Right kidney (tissue), 1 donor: ENCODE data around the gene UBL4A.

Experiments used
- DNase-seq: peaks from one replicate; pipeline ENCODE4 v3.0.0-alpha.2; 2016

Gene UBL4A

DNA sequence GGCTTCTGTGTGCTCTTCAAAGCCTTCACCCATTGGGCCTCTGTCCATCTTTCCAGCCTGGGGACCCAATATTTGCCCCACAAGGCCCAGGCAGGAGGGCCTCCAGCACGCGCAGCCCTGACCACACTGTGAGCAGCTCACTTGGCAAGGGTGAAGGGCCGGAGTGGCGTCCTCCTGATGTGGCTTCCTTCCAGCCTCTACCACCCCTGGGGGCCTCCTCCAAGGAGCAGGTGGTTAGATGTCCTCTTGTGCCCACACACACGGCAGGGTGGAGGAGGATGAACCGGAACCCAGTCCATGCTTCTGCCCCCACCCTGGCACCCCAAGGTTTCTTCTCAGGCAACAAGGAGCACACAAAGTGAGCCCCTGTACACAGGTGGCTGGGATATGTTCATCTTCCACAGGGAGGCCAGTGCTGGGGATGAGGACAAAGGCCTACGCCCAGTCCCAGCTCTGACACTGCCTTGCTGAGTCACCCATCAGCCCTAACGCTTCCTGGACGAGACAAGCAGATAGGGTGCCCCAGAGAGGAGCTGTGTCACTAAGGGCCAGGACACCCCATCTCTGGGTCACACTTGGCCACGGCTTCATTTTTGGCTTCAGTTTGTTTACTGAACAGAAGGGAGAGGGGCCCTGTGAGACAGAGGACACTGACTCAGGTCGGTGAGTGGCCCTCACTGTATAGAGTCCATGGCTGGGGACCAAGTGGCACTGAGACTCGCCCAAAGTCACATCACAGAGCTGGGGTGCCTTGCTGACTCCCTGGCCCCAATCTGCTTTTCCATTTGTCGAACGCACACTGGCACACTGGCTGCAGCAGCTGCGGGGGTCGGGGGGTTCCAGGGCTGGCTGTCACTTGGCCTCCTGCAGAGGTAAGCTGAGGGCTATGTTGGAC, 1.9 kb downstream of the UBL4A start:
- no peak for DNase-seq

DNA sequence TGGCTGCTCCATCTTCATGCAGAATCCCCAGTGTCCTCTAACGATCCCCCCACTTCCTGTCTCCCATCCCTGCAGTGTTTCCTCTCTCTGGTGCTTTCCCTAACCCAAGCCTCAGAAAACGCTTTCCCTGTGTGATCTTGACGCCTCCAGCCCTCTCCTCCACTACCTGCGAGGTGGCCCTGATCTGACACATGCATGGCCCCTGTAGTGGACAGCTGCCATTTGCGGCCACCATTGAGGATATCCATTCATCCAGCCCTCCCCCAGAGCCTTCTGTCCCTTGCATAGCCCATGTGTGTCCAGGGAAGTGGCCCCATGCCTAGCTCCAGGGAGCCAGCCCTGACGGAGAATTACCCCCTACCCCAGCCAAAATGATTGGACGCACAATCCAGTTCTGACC, 3.1 kb downstream of the UBL4A start:
- DNase-seq, result no peak

DNA sequence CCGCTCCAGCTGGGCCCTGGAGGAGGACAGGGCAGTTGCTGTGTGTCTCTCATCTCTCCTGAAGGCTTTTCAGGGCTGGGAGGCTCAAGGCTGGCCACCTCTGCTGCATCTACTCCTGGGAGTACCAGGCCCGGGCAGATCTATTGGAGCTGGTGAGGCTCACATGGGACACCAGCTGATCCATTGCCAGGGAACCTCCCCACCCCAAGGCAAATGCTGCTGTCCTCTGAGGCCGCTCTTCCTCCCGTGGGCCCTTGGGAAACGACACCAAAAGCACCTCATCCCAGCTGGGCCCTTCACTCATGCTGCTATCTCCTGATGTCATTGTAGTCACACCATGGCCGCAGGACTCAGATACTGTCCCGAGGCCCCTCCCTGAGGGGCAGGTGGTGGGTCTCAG, 3.6 kb downstream of the UBL4A start:
- no peak for DNase-seq

DNA sequence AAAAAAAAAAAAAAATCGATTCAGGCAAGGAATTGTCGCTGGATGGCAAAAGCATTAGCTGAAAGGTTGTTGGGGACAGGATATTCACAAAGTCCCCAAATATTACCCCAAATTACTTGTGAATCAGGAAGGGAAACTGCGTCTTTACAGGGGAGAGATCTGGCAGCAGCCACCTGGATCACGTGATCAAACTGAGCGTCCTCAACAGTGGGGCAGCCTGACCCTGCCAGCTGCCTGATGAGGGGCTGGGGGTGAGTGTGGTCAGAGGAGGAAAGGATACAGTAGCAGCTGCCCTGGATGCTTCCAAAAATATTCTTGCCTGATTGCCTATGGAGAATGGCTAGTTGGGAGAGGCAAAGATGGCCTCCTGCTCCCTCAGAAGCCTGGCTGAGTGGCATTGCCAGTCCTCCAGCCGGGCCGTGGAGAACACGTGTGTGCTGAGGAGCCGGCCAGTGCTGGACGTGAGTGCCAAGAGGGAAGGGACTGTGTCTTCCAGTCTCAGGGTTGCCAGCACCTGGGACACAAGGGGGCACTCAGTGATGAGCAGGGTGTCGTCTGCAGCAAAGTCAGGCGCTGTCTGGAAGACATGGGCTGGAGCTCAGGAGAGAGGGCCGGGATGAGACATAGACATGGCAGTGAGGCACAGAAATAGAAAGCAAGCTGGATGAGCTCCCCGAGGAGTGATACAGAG, 4.4 kb downstream of the UBL4A start:
- no peak for DNase-seq

DNA sequence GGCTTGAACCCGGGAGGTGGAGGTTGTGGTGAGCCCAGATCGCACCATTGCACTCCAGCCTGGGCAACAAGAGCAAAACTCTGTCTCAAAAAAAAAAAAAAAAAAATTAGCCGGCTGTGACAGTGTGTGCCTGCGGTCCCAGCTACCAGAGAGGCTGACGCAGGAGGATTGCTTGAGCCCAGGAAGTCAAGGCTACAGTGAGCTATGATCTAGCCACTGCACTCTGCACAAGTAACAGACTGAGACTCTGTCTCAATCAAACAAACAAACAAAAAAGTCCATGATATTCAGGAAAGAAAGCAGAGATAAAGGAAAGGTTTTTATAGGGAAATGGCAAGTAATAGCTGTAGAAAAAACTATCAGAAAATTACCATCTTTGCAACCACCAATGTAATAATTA, 5.2 kb downstream of the UBL4A start:
- no peak for DNase-seq

DNA sequence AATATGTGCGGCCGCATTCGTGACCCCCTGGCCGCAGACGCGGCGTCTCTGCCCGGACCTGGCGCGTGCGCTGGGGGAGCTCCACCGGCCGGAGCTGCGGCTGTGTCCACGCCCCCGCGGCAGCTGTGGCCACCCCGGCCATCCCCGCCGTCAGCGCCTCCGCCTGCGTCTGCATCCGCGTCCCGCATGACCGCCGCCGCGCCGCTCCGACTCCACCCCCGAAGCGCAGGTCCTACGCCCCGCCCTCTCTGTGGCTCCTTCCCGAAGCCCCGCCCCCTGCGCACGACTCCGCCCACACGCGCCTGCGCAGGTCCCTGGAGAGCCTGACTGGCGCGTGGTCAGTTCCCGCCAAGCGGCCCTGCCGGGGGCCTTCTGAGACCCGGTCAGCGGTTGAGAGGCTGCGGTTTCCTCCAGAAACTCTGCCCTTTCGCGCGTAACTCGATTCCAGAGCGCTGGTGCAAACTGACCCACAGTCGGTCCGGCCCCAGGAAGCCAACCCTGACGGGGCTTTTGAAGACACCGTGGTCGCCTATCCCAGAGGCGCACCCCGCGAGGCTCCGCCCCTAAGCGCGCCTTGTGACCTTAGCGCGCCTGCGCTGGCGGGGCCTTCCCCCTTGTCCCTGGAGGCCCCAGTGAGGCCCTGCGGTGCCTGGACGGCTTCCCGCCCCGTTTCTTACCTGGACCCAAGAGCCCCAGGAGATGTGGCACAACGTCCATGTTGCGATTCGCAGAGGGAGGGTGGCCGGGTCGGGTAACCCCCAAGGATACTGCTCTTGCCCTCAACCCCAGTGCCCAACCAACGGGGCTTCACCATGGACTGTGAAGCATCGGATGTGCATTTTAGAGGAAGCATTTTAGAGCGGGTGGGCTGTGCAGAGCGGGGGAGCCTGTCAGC, 7.4 kb downstream of the UBL4A start, which contains the start of gene LAGE3:
Gene LAGE3 (minus strand): TSS at position 554 of the 895 bp plus-strand sequence. CDS start 366 bp downstream, at position 188.
- DNase-seq, result peak; percentile 80

DNA sequence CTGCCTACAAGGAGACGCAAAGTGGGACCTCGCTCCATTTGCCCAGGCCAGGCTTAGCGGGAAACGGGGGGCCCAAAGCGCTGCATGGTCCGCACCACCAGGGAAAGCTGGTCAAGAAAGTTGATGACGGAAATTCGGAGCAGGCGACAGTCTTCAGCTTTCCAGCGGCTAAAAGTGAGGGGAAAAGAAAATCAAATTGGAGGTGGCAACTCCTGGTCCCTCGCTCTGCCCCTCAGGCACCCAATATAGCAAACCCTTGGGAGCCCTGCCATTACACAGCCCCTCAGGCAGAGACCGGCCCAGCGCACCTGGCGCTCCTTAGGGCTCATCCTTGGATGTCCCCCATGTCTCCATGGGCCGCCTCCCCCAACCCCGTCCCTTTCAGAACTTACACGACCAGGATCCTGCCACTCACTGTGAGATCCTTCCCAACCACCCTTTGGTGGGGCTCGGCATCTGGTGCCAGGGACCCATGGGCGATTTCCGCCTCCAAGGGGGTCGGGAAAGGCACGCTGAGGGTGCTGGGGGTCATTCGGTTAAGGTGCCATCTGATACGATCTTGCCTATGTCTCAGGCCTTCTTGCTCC, 8.4 kb downstream of the UBL4A start:
- no peak for DNase-seq

DNA sequence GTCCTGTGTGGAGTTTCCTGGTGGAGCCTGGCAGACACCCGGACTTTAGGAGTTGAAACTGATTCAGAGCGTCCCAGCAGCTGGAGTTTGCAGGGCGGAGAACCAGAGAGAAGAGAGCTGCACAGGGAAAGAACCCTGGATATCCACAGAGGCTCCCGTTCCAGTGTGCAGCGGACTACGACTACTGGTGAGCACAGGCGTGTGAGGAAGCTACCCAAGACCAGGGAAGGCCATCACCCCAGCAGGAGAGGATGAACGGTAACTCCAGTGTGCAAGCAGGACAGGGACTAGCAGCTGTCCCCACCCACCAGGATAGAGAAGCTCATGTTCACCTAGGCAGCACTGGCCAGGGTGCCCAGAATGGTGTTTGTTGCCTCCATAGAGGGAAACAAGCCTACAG, 9.6 kb downstream of the UBL4A start:
- no peak for DNase-seq

DNA sequence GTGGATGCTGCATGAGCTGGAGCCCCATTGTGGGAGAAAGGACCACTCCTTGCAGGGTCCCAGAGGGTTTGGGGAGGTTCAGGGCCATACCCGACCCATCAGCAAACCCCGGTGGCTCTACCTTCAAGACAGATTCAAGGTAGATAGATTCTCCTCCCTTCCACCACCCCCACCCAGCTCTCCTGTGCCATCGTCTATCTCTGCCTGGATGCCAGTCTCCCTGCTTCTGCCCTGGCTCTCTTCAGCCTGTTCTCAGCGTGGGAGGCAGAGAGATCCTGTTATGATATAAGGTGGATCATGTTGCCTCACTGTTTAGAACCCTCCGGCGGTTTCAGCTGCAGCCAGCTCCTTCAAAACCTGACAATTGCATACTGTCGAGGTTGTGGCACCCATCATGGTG, 12.7 kb downstream of the UBL4A start:
- no peak for DNase-seq

DNA sequence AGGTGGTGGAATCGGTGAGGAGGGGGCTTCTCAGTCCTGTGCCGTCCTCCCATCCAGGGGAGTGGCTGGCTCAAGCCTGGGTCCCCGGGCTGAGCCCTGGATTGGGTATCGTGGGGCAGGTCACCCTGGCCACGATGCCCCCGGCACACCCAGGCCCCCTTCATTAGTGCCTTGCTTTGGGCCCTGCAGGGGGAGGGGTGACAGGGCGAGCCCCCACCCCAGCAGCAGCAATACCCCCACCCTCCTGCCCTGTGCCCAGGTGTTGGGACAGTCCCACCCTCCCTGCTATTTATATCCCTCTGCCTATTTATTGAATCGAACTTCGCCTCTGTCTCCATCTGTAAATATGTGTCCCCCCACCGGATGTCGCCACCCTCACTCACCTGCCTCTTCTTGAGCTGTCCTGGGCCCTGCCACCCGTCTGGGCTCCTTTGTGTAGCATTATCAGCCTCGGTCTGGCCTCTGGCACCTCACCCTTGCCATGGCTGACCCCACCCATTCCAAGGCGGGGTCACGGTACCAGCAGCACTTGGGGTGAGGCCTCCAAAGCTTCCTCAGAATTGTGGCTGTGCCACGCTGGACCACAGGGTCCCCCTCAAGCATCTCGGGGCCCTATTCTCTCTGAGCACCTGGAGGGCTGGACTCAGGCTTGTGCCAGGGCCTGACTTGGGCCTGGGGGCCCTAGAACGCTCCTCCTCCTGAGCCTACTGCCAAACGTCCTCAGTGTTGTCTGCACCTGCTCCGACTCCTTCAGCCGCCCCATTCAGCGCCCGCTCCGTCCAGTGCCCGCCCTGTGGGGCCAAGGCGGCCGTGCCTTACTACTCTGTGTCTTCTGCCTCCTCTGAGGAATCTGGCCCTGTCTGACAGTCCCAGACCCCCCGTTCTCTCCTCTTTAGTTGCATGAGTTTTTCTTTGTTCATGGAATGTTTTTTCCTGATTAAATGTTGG, 13.5 kb downstream of the UBL4A start:
- no peak for DNase-seq

DNA sequence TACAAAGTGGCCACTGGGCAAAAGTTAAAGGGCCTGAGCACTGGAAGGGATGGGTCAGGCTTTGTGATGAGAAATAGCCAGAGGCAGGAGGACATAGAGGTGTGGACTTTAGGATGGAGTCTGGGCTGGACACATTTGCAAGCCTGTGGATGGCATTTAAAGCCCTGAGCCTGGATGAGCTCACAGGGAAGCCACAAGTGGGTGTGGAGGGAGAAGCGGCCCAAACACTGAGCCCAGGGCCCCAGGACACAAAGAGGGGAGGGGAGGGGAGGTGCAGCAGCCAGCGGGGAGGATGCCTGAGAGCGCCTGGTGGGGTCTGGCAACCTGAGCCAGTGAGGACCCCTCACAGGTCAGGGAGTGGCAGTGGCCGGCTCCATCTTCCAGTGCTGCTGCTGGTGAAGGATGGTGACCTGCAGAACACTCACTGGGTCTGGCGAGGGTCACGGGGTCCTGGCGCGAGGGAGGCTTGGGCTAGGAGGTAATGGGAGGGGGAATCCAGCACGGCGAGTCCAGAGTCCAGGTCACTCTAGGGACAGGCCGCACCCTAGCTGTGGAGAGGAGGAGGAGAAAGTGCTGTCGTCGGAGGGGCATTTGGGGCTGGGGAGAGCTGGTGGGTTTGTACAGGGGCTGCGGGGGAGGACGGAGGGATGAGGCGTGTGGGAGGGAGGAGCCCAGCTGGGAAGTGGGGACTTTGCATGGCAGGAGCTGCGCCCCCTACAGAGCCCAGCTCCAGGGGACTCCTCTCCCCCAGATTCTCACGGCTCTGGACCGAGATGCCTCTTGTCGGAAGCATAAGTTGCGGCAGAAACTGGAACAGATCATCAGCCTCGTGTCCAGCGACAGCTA, 14.4 kb downstream of the UBL4A start:
- DNase-seq, result no peak

DNA sequence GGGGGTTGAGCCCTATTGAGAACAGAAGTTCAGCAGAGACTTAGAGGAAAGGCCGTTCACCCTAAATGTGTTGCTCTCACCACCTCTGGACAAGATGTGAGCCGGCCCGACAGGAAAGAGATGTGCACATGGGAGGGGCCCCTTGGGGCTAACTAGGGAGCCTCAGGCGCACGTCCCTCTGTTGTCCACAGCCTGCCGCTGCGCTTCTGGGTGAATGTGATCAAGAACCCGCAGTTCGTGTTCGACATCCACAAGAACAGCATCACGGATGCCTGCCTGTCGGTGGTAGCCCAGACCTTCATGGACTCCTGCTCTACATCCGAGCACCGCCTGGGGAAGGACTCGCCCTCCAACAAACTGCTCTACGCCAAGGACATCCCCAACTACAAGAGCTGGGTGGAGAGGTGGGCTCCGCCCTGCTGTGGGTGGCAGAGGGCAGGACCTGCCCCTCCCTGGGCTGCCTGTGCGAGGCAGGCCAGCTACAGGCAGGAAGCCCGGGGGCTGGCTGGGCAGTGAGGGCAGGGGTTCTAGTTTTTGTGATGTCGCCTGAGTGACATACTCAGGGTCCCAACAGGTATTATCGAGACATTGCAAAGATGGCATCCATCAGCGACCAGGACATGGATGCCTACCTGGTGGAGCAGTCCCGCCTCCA, 15.4 kb downstream of the UBL4A start:
- no peak for DNase-seq

DNA sequence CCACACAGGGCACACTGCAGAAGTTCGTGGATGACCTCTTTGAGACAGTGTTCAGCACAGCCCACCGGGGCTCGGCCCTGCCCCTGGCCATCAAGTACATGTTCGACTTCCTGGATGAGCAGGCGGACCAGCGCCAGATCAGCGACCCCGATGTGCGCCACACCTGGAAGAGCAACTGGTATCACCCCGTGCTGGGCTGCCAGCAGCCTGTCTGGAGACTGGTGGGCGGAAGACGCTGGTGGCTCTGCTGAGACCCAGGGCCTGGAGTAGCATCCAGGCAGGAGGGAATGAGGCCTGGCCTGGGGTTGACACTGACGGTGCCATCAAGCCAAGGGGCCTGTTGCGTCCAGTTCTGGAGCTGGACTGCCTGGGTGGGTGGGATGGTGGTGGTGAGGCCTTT, 16.0 kb downstream of the UBL4A start:
- DNase-seq, result no peak

DNA sequence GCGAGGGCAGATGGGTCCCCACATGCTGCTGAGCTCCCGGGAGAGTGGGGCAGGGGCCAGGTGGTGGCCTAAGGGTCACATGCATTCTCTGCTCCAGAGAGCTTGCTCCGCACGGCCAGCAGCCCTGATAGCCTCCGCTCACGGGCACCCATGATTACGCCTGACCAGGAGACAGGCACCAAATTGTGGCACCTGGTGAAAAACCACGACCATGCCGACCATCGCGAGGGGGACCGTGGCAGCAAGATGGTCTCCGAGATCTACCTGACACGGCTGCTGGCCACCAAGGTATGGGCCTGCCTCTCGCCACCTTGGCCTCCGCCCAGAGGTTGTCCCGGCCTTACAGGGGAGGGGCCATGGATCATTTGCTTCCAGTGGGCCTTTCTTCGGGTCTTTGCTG, 16.5 kb downstream of the UBL4A start:
- no peak for DNase-seq

DNA sequence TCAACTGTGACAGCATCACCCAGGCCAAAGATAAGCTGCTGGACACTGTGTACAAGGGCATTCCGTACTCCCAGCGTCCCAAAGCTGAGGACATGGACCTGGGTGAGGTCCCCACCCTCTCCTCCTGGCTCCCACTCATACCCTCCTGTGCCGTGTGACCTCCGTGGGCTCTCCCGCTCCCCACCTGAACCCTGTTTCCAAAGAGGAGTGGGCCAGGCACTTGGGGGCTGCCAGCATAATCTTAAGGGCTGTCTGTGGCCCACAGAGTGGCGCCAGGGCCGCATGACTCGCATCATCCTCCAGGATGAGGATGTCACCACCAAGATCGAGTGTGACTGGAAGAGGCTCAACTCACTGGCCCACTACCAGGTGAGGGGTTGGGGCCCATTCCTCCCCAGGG, 17.3 kb downstream of the UBL4A start:
- no peak for DNase-seq

DNA sequence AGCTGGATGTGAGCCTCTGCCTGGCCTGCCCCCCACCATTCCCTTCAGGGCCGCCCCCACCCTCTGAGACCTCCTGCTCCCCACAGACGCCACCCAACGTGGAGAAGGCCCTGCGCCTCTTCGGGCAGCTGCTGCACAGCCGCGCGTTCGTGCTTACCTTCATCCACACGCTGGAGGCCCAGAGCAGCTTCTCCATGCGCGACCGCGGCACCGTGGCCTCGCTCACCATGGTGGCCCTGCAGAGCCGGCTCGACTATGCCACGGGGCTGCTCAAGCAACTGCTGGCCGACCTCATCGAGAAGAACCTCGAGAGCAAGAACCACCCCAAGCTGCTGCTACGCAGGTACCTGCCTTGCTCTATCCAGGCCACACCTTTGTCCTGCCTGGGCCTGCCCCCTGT, 18.2 kb downstream of the UBL4A start:
- no peak for DNase-seq

DNA sequence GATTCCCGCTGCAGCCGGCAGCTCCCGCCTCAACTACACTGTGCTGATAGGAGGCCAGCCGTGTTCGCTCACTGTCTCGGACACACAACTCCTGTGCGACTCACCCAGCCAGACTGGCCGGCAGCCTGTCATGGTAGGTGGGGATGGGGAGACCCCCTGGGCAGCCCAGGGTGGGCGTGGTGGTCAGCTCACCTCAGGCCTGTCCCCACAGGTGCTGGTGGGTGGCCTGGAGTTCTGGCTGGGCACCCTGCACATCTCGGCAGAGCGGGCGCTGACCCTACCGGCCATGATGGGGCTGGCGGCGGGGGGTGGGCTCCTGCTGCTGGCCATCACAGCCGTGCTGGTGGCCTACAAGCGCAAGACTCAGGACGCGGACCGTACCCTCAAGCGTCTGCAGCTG, 18.9 kb downstream of the UBL4A start:
- DNase-seq, result no peak

DNA sequence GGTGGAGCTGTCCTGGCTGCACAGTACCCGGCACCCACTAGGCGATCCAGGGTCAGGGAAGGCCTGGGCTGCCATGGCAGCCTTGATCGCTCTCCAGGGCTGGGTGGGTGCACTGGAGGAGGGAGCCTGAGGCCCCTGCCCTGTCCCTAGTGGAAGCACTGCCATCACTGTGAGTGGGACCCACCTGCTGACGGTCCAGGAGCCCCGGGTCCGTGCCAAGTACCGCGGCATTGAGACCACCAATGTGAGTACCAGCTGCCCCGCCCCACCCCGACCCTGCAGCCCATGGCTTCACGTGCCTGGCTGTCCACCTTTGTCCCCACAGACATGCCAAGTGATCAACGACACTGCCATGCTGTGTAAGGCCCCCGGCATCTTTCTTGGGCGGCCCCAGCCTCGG, 19.5 kb downstream of the UBL4A start:
- DNase-seq, result no peak

DNA sequence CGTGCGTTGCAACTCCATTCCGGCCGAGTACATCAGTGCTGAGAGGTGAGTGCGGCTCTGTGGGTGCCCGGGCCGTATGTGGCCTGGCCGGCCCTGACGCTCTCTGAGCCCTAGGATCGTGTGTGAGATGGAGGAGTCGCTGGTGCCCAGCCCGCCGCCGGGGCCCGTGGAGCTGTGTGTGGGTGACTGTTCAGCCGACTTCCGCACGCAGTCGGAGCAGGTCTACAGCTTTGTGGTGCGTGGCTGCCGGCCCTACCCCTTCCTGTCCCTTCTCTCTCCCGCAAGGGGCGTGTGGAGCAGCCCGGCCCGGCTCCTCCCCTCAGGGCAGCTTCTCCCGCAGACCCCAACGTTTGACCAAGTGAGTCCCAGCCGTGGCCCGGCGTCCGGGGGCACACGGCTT, 20.4 kb downstream of the UBL4A start:
- DNase-seq, result no peak

DNA sequence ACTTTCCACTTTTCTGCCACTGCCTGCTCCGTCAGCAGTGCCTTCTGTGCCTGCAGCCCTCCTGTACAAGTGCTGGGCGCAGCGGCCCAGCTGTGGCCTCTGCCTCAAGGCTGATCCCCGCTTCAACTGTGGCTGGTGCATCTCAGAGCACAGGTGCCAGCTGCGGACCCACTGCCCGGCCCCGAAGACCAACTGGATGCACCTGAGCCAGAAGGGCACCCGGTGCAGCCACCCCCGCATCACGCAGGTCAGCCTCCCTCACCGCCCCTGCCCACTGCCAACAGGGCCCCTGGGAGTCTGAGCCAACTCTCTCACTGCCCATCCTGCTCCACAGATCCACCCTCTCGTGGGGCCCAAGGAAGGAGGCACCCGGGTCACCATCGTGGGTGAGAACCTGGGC, 20.8 kb downstream of the UBL4A start:
- no peak for DNase-seq
